Adrenal gland (tissue), 5 donors: ENCODE data around the gene MUS81.

ENCODE experiments used
- POLR2A ChIP-seq, 2 donors: fragments of 450-650 bp; IDR thresholded peaks; one replicate each; pipeline ENCODE4 v1.6.1; 2017; ENCODE audit warnings: antibody characterized with exemption in 2 of 2, mild to moderate bottlenecking in 2 of 2, moderate library complexity in 1 of 2
- TF ChIP-seq, protein P1 (sequence below), 6 experiments: fragments of 450-650 bp in 4 of 6; fragments of 200-600 bp in 2 of 6; sonication (generic) in 1 of 6; IDR thresholded peaks; 1 replicate in 5 of 6; 2 replicates in 1 of 6; pipeline versions ENCODE4 v1.5.1 to v1.8.0; 2016 to 2021; ENCODE audit warnings: antibody characterized with exemption in 6 of 6, mild to moderate bottlenecking in 2 of 6, moderate library complexity in 1 of 6
- donor health status: DM: no; HTN: no; CAD: no.

DNA sequence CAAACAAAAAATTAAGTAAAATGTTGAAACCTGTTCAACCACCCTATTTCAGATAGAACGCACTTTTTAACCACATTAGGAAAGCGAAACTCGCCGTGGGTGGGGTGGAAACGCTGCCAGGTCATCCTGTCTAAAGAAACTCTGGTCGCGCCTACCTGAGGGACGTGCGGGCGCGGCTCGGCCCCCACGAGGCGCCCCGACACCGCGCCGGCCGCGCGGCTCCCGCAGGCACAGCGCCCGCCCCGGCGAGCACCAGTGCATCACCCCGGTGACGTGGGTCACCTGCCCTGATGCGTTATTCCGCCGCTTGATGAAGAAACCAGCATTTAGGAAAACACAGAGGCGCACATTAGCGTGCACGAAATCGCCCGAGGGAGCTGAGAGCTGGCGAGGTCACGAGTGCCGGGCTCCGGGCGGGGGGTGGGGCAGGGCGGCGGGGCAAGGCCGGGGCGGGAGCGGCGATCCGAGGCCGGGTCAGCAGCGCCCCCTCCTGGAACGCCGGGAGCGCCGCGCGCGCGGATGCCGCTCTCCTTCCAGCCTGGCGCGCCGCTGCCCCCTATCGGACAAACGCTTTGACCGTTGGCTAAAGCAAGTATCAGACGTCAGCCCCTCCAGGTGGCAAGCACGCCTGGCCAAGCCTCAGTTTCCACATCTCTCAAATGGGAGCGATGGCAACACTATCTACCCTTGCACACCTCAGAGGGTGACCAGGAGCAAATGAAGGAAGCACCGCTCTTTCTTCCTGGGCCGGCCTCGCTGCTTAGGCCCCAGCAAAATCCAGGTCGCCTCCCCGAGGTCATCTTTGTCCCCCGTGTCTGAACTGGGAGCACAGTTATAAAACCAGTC, 42.2 kb upstream of the MUS81 start:
- TF ChIP-seq, protein P1, sequence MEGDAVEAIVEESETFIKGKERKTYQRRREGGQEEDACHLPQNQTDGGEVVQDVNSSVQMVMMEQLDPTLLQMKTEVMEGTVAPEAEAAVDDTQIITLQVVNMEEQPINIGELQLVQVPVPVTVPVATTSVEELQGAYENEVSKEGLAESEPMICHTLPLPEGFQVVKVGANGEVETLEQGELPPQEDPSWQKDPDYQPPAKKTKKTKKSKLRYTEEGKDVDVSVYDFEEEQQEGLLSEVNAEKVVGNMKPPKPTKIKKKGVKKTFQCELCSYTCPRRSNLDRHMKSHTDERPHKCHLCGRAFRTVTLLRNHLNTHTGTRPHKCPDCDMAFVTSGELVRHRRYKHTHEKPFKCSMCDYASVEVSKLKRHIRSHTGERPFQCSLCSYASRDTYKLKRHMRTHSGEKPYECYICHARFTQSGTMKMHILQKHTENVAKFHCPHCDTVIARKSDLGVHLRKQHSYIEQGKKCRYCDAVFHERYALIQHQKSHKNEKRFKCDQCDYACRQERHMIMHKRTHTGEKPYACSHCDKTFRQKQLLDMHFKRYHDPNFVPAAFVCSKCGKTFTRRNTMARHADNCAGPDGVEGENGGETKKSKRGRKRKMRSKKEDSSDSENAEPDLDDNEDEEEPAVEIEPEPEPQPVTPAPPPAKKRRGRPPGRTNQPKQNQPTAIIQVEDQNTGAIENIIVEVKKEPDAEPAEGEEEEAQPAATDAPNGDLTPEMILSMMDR (IDR thresholded peaks at IDR 0.05), result peak; percentile 79 to 100 (median 94)
- TF ChIP-seq POLR2A (IDR thresholded peaks at IDR 0.05), result peak in 1 of 2 donors; percentile 8
